Measurements from ENCODE around the gene HOXA6. TPM values are rescaled to one million over a fixed set of nuclear protein-coding genes. Genes with fewer than 3 reads are reported as not detected.

HOXA6 gene
- polyA plus RNA-seq, 2 of the 4 experiments (the other 2 are of a cell fraction), result 0.90 to 2.1 TPM

DNA sequence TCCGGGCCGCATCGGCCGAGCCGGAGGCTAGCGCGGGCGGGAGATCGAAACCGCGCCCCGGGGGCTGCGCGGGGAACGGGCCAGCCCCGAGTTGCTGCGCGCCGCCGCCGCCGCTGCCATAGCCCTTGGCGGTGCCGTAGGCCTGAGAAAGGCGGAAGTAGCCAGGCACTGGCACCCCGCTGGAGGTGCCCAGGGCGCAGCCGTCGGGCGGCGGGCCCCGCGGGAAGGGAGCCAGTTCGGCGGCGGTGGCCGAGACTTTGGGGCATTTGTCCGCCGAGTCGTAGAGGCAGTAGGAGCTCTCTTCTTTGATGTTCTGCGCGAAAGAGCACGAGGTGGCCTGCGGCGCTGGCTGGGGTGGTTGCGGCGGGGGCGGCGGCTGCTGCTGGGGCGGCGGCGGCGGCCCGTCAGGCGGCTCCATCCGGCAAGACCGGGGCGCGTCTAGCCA lies 26.0 kb upstream of the HOXA6 start:
- no peak for FAIRE-seq
- no peaks in the 10 kb centered on the region for H3K9me3 ChIP-seq
- ATAC-seq, result peak; percentile 36 to 51; a peak in 4 of 6 replicates
- WGBS (ENCODE audit: missing lambda C conversion rate), result 95% methylated on average over 15 of the region's 59 CpGs
- ChIA-PET POLR2A (interaction anchor here (1.1 kb wide), 1 partner anchor 59 kb away, joined by 4 read pairs; no protein-coding TSS in a partner anchor), CTCF (interaction anchor here (1.3 to 6.1 kb wide), 4 partner anchors 8 to 22 kb away, joined by 3 to 47 read pairs (median 4); no protein-coding TSS in a partner anchor)
- TF ChIP-seq POLR2A (IDR thresholded peaks at IDR 0.05; ENCODE audit: low read length), result peak; percentile 27
- TF ChIP-seq FOSL2 (IDR thresholded peaks at IDR 0.05), result no peak
- no peak for TF ChIP-seq FOSL2 (CRISPR knock-in tag; IDR thresholded peaks at IDR 0.05)
- 0 out of 2 replicates have a peak, but pooled peaks have one; percentile 15 for TF ChIP-seq MAX (IDR thresholded peaks at IDR 0.05)
- peak overlapping the region; percentile 54 for H3K4me3 ChIP-seq
- peak overlapping the region; percentile 88 to 90 for H3K27ac ChIP-seq
- H3K4me2 ChIP-seq, result peak overlapping the region; percentile 74
- peaks cover 4% of the 10 kb centered on the region; the same call in 1 of the 3 replicates for H3K4me1 ChIP-seq
- DNase-seq (ENCODE audit: low read depth in 1 of 2, low spot score in 1 of 2), result no peak

- Histone ChIP-seq H3K27ac (peak overlapping the region; percentile 88 to 90), H3K4me3 (peak overlapping the region; percentile 54), H3K4me1 (peaks cover 4% of the 10 kb centered on the region; the same call in 1 of the 3 replicates), H3K9me3 (no peaks in the 10 kb centered on the region), H3K4me2 (peak overlapping the region; percentile 74)
- ChIA-PET CTCF (interaction anchor here (1.3 to 6.1 kb wide), 4 partner anchors 9 to 22 kb away, joined by 3 to 47 read pairs (median 4); no protein-coding TSS in a partner anchor), POLR2A (interaction anchor here (1.1 kb wide), 1 partner anchor 59 kb away, joined by 4 read pairs; no protein-coding TSS in a partner anchor)
- WGBS (ENCODE audit: missing lambda C conversion rate), result 67% methylated on average over 32 of the region's 58 CpGs
- no peak for FAIRE-seq
- peak; percentile 36 to 45; a peak in 5 of 6 replicates for ATAC-seq
- TF ChIP-seq FOSL2 (IDR thresholded peaks at IDR 0.05) (no peak), FOSL2 (CRISPR knock-in tag; IDR thresholded peaks at IDR 0.05) (no peak), CHD4 (IDR thresholded peaks at IDR 0.05; ENCODE audit: borderline replicate concordance) (no peak), JUN (IDR thresholded peaks at IDR 0.05) (peak in 1 of 2 experiments; percentile 39; a peak in 1 of 5 replicates), E2F6 (IDR thresholded peaks at IDR 0.05; ENCODE audit: borderline replicate concordance, low read depth) (no peak; the same call in 1 of the 2 replicates), RNF2 (IDR thresholded peaks at IDR 0.05; ENCODE audit: borderline replicate concordance, low read depth) (no peak), BHLHE40 (IDR thresholded peaks at IDR 0.05; ENCODE audit: low read depth, low read length) (no peak)
- DNase-seq (ENCODE audit: low read depth in 1 of 2, low spot score in 1 of 2), result peak in 1 of 2 experiments; percentile 40
These were observed 25.4 kb upstream of the HOXA6 start for GRCh38 chr7:27172823-27173510.

DNA sequence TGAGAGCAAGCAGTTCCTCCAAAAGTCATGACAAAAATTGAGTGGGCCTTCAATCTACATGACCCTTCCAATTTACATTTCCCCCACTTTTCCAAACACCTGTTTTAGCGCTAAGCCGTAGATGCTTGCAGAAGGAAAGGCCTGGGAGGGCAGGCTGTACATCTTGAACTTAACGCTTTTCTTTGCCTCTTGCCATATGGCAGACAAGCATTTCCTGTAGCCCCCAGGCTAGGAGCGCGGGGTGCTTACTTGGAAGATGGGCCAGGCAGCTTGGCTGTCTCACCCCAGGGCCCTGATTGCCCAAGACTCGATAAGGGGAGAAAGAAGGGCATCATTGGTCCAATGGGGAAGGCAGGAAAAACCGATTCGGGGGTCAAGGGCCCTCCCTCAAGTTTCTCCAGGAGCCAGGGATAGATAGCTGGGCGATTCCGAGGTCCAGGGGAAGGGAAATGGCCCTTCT lies 24.8 kb upstream of the HOXA6 start:
- peaks cover 4% of the 10 kb centered on the region; the same call in 1 of the 3 replicates for H3K4me1 ChIP-seq
- no peak for FAIRE-seq
- CTCF ChIA-PET, result interaction anchor here (1.3 to 6.1 kb wide), 3 partner anchors 9 to 23 kb away, joined by 4 to 47 read pairs (median 5); no protein-coding TSS in a partner anchor
- H3K27ac ChIP-seq, result peak overlapping the region; percentile 88 to 90
- H3K4me2 ChIP-seq, result peak overlapping the region; percentile 74
- no peaks in the 10 kb centered on the region for H3K9me3 ChIP-seq
- H3K4me3 ChIP-seq, result peak overlapping the region; percentile 54
- POLR2A ChIA-PET, result interaction anchor here (1.1 kb wide), 1 partner anchor 58 kb away, joined by 4 read pairs; no protein-coding TSS in a partner anchor
- TF ChIP-seq KDM5A (IDR thresholded peaks at IDR 0.05) (no peak), NPAS2 (CRISPR knock-in tag; IDR thresholded peaks at IDR 0.05; ENCODE audit: borderline replicate concordance) (no peak)
- DNase-seq (ENCODE audit: low read depth in 1 of 2, low spot score in 1 of 2), result no peak
- WGBS (ENCODE audit: missing lambda C conversion rate), result 78% methylated on average over 10 of the region's 10 CpGs
- ATAC-seq, result no peak

GRCh38 chr7:27171637-27172314 lies 24.2 kb upstream of the HOXA6 start:
- POLR2A ChIA-PET, result no interaction called here
- H3K4me1 ChIP-seq, result peaks cover 4% of the 10 kb centered on the region; the same call in 1 of the 3 replicates
- CTCF ChIA-PET, result interaction anchor here (2.7 to 6.1 kb wide), 3 partner anchors 7 to 21 kb away, joined by 7 to 47 read pairs (median 33); no protein-coding TSS in a partner anchor
- ATAC-seq (no peak), FAIRE-seq (no peak), DNase-seq (ENCODE audit: low read depth in 1 of 2, low spot score in 1 of 2) (no peak)
- no peaks in the 10 kb centered on the region for H3K9me3 ChIP-seq
- 94% methylated on average over 30 of the region's 30 CpGs for WGBS (ENCODE audit: missing lambda C conversion rate)
- TF ChIP-seq, protein P1, sequence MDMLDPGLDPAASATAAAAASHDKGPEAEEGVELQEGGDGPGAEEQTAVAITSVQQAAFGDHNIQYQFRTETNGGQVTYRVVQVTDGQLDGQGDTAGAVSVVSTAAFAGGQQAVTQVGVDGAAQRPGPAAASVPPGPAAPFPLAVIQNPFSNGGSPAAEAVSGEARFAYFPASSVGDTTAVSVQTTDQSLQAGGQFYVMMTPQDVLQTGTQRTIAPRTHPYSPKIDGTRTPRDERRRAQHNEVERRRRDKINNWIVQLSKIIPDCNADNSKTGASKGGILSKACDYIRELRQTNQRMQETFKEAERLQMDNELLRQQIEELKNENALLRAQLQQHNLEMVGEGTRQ (IDR thresholded peaks at IDR 0.05), result no peak
- TF ChIP-seq, protein P2, sequence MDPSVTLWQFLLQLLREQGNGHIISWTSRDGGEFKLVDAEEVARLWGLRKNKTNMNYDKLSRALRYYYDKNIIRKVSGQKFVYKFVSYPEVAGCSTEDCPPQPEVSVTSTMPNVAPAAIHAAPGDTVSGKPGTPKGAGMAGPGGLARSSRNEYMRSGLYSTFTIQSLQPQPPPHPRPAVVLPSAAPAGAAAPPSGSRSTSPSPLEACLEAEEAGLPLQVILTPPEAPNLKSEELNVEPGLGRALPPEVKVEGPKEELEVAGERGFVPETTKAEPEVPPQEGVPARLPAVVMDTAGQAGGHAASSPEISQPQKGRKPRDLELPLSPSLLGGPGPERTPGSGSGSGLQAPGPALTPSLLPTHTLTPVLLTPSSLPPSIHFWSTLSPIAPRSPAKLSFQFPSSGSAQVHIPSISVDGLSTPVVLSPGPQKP (IDR thresholded peaks at IDR 0.05; ENCODE audit: low read depth, low read length), result no peak
- no peak for TF ChIP-seq HOXB5 (CRISPR knock-in tag; IDR thresholded peaks at IDR 0.05)
- TF ChIP-seq, protein P3, sequence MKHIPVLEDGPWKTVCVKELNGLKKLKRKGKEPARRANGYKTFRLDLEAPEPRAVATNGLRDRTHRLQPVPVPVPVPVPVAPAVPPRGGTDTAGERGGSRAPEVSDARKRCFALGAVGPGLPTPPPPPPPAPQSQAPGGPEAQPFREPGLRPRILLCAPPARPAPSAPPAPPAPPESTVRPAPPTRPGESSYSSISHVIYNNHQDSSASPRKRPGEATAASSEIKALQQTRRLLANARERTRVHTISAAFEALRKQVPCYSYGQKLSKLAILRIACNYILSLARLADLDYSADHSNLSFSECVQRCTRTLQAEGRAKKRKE (CRISPR knock-in tag; IDR thresholded peaks at IDR 0.05; ENCODE audit: low read depth), result no peak
- TF ChIP-seq MAZ (IDR thresholded peaks at IDR 0.05; ENCODE audit: borderline replicate concordance, low read depth, low read length), result no peak
- TF ChIP-seq POLR2A (IDR thresholded peaks at IDR 0.05; ENCODE audit: low read length), result no peak
- TF ChIP-seq RCOR1 (IDR thresholded peaks at IDR 0.05; ENCODE audit: low read depth, low read length), result no peak
- TF ChIP-seq KDM5A (IDR thresholded peaks at IDR 0.05), result no peak
- no peak for TF ChIP-seq JUNB (IDR thresholded peaks at IDR 0.05)
- TF ChIP-seq NPAS2 (CRISPR knock-in tag; IDR thresholded peaks at IDR 0.05; ENCODE audit: borderline replicate concordance), result no peak
- peak overlapping the region; percentile 74; the same call in 1 of the 3 replicates for H3K4me2 ChIP-seq
- no peak overlapping the region for H3K4me3 ChIP-seq
- H3K27ac ChIP-seq, result peak overlapping the region in 1 of 2 experiments; percentile 90; a peak in 2 of 6 replicates
